RWPE2 (cell line): Measurements from ENCODE around the gene THRB.

Source experiments
- ATAC-seq: fragments of 200-7000 bp; cut with Tn5 transposase; 3 replicates; pipeline ENCODE4 v1.9.1; 2021; ENCODE audit warnings: low read depth
- DNase-seq: peaks from one replicate; pipeline ENCODE4 v3.0.0-alpha.2; 2020; ENCODE audit warnings: low spot score
- H3K27ac ChIP-seq: fragments of 450-650 bp; 2 replicates; pipeline ENCODE4 v1.5.1; 2017; ENCODE audit warnings: mild to moderate bottlenecking; ENCODE audit not compliant: poor library complexity, severe bottlenecking
- H3K27me3 ChIP-seq: fragments of 250-450 bp; sonication (Bioruptor Pico); 2 replicates; pipeline ENCODE4 v1.5.1; 2021; ENCODE audit warnings: mild to moderate bottlenecking, moderate library complexity; ENCODE audit not compliant: insufficient read depth, poor library complexity, severe bottlenecking
- H3K36me3 ChIP-seq: fragments of 250-450 bp; sonication (Bioruptor Pico); 2 replicates; pipeline ENCODE4 v1.5.1; 2020; ENCODE audit warnings: low read depth, mild to moderate bottlenecking, moderate library complexity
- H3K4me1 ChIP-seq: fragments of 250-450 bp; sonication (Bioruptor Pico); 2 replicates; pipeline ENCODE4 v1.5.1; 2021; ENCODE audit warnings: mild to moderate bottlenecking, moderate library complexity; ENCODE audit not compliant: insufficient read depth, poor library complexity, severe bottlenecking
- H3K4me3 ChIP-seq: fragments of 250-450 bp; sonication (Bioruptor Pico); 2 replicates; pipeline ENCODE4 v1.5.1; 2021; ENCODE audit warnings: mild to moderate bottlenecking, moderate library complexity; ENCODE audit not compliant: severe bottlenecking
- H3K9me3 ChIP-seq: fragments of 250-450 bp; sonication (Bioruptor Pico); 2 replicates; pipeline ENCODE4 v1.5.1; 2021; ENCODE audit warnings: mild to moderate bottlenecking, moderate library complexity; ENCODE audit not compliant: severe bottlenecking
- TF ChIP-seq, protein P1 (sequence below): fragments of 450-650 bp; IDR thresholded peaks from one replicate; pipeline ENCODE4 v1.5.1; 2017; ENCODE audit warnings: mild to moderate bottlenecking, moderate library complexity; ENCODE audit not compliant: poor library complexity, severe bottlenecking

THRB gene

DNA sequence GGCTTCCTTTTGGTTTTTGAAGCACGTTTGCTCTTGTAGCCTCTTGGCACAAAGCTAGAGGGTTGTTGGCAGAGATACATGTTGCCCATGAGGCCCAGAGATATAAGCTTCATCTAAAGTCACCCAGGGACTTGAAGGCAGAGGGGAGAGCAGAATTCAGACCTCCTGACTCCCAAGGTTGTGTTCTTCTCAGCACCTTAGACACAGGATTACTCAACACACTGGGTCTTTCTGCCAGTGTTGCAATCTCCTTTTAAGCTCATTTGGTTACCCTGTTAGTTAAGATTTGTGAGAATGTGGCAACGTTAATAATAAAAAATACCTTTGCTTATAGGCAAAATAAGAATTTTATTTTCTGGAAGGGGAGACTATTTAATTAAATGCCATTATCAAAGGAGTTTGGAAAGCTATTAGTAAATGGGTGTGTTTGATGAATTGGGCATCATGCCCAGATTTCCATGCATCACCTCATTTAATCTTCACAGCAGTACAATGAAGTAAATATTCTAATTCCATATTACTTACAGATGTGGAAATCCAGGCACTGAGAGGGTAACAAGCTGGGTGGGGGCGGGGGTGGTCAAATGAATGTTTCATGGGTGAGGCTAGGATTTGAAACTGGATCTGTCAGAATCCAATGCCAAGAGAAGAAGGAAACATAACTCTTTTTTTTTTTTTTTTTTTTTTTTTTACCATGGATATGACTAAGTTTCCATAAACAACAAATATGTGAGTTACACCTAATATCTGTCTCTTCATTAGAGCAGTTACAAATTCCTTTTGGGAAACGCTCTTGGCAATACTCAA lies 366.2 kb downstream of the THRB start:
- Histone ChIP-seq H3K36me3 (no peaks in the 10 kb centered on the region), H3K4me3 (no peak overlapping the region), H3K4me1 (peaks cover 19% of the 10 kb centered on the region), H3K27ac (peak overlapping the region; percentile 84), H3K9me3 (no peaks in the 10 kb centered on the region), H3K27me3 (no peaks in the 10 kb centered on the region)
- DNase-seq (no peak), ATAC-seq (peak; percentile 80)
- TF ChIP-seq, protein P1, sequence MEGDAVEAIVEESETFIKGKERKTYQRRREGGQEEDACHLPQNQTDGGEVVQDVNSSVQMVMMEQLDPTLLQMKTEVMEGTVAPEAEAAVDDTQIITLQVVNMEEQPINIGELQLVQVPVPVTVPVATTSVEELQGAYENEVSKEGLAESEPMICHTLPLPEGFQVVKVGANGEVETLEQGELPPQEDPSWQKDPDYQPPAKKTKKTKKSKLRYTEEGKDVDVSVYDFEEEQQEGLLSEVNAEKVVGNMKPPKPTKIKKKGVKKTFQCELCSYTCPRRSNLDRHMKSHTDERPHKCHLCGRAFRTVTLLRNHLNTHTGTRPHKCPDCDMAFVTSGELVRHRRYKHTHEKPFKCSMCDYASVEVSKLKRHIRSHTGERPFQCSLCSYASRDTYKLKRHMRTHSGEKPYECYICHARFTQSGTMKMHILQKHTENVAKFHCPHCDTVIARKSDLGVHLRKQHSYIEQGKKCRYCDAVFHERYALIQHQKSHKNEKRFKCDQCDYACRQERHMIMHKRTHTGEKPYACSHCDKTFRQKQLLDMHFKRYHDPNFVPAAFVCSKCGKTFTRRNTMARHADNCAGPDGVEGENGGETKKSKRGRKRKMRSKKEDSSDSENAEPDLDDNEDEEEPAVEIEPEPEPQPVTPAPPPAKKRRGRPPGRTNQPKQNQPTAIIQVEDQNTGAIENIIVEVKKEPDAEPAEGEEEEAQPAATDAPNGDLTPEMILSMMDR, result no peak

DNA sequence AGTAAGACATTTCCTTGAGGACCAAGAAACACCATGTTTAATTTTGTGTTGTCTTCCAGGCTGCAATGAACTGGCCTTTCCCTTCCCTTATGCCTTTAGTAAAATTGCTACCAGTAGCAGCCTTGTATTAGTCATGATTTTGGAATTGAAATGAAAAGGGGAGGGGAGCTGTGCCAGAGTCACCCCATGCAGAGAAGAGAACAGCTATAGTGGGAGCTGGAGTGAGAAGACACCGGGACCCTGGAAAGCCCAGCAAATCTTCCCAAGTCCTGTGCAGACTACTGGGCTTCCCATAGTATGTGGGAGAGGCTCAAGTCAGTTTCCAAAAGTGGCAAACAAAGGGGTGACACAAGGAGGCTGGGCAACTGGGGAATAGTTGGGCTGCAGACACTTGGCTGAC lies 371.1 kb downstream of the THRB start:
- no peaks in the 10 kb centered on the region for H3K9me3 ChIP-seq
- peaks cover 15% of the 10 kb centered on the region for H3K4me1 ChIP-seq
- DNase-seq (no peak), ATAC-seq (peak; percentile 64)
- H3K27ac ChIP-seq, result no peak overlapping the region
- no peaks in the 10 kb centered on the region for H3K27me3 ChIP-seq
- TF ChIP-seq, protein P1, result no peak
- H3K4me3 ChIP-seq, result no peak overlapping the region
- H3K36me3 ChIP-seq, result no peaks in the 10 kb centered on the region

DNA sequence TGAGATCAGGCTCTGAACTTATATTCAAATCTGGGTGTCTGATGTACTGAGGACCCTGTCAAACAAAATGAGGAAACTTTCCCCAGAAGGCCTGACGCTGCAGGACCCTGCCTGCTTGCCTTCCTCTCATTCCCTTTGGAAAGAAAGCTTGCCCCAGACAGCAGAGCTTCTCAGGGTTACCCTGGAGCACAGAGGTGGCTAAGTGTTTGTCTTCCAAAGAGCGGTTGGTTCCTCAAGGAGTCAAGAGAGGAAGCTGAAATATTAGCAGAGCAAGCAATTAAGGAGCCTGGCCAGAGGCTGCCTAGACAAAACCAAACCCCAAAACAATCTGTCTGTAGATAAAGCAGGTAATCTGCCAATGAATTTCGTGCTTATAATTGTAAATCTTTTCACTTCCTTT lies 374.2 kb downstream of the THRB start:
- no peak overlapping the region for H3K4me3 ChIP-seq
- H3K27ac ChIP-seq, result no peak overlapping the region
- no peaks in the 10 kb centered on the region for H3K9me3 ChIP-seq
- peaks cover 7% of the 10 kb centered on the region for H3K4me1 ChIP-seq
- TF ChIP-seq, protein P1, result no peak
- H3K27me3 ChIP-seq, result no peaks in the 10 kb centered on the region
- no peaks in the 10 kb centered on the region for H3K36me3 ChIP-seq
- DNase-seq (no peak), ATAC-seq (no peak)

DNA sequence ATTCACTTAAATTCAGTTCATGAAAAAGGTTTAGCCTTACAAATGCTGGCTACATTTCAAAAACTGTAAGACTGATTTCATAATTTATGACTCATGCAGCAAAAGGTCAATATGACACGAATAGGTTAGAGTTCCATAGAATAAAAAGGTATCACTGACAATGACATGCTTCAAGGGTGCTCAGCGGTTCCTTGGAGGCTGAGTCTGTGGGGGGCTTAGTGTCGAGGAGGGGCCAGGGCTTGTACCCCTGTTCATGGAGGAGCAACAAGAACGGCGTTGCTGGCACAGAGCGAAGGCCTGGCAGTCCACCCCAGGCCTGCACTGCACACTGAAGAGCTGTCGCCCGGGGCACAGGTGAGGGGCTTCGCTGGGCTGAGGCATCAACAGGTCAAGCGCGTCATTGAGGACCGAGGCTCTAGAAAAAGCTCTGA lies 375.3 kb downstream of the THRB start:
- no peaks in the 10 kb centered on the region for H3K9me3 ChIP-seq
- no peaks in the 10 kb centered on the region for H3K36me3 ChIP-seq
- H3K27me3 ChIP-seq, result no peaks in the 10 kb centered on the region
- DNase-seq, result no peak
- TF ChIP-seq, protein P1, result no peak
- H3K4me1 ChIP-seq, result peaks cover 7% of the 10 kb centered on the region
- H3K27ac ChIP-seq, result no peak overlapping the region
- no peak overlapping the region for H3K4me3 ChIP-seq
- ATAC-seq, result peak; percentile 64

DNA sequence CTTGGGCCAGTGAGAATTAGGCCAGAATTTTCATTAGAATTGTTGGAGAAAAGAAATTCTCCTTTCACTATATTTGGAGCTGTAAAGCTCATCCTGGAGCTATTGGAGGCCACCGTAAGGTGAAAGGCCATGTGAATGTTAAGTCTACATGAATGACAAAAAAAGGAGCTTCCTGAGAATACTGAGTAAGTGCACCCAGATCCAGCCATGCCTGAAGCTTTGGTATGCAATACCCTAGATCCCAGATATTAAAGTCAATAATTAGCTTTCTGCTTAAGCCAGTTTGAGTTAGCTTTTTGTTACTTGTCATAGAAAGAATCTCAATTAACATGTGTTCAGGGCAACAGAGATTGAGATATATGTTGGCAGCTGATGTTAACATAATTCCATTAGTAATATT lies 377.1 kb downstream of the THRB start:
- no peaks in the 10 kb centered on the region for H3K9me3 ChIP-seq
- H3K4me1 ChIP-seq, result peaks cover 7% of the 10 kb centered on the region
- TF ChIP-seq, protein P1, result no peak
- DNase-seq, result no peak
- H3K27me3 ChIP-seq, result no peaks in the 10 kb centered on the region
- H3K36me3 ChIP-seq, result no peaks in the 10 kb centered on the region
- no peak for ATAC-seq
- no peak overlapping the region for H3K4me3 ChIP-seq
- no peak overlapping the region for H3K27ac ChIP-seq
